Fibroblast of pulmonary artery (primary cell): Measurements from ENCODE around the gene HERPUD2.

Experiments
- DNase-seq: peaks from one replicate; pipeline ENCODE4 v3.0.0-alpha.2; 2010; ENCODE audit warnings: low read depth
- H3K4me3 ChIP-seq: replicated peaks from 2 replicates; pipeline ENCODE4 v1.5.1; 2011; ENCODE audit warnings: low read depth, mild to moderate bottlenecking, control low read depth, low read length, moderate library complexity
- CTCF ChIP-seq: IDR thresholded peaks from 2 replicates; pipeline ENCODE4 v1.5.1; 2011; ENCODE audit warnings: mild to moderate bottlenecking, control low read depth, low read length, inconsistent platforms; ENCODE audit errors: missing control alignments

Gene HERPUD2

GRCh38 chr7:35647171-35647574, 47.8 kb downstream of the HERPUD2 start:
- DNase-seq, result peak; percentile 39
- no peak overlapping the region for H3K4me3 ChIP-seq

GRCh38 chr7:35646289-35647023, 48.5 kb downstream of the HERPUD2 start:
- TF ChIP-seq CTCF, result no peak
- peak; percentile 42 for DNase-seq
- H3K4me3 ChIP-seq, result no peak overlapping the region

More at GRCh38 chr7:35647171-35647574, 47.8 kb downstream of the HERPUD2 start:
- TF ChIP-seq CTCF, result no peak

- no peak for TF ChIP-seq CTCF
- no peak for DNase-seq
- H3K4me3 ChIP-seq, result no peak overlapping the region
Measured at GRCh38 chr7:35645691-35646090, 49.2 kb downstream of the HERPUD2 start.

- peak; percentile 62 for DNase-seq
- no peak for TF ChIP-seq CTCF
- H3K4me3 ChIP-seq, result no peak overlapping the region
Measured at GRCh38 chr7:35630024-35630972, 64.6 kb downstream of the HERPUD2 start.

- no peak overlapping the region for H3K4me3 ChIP-seq
- peak; percentile 83 for TF ChIP-seq CTCF
- DNase-seq, result peak; percentile 59
Measured at GRCh38 chr7:35624299-35625186, 70.4 kb downstream of the HERPUD2 start.

GRCh38 chr7:35623381-35623780, 71.6 kb downstream of the HERPUD2 start:
- TF ChIP-seq CTCF, result no peak

More at GRCh38 chr7:35623381-35623780, 71.6 kb downstream of the HERPUD2 start:
- no peak overlapping the region for H3K4me3 ChIP-seq
- no peak for DNase-seq
